ENCODE measurements around the gene CD99.

Gene CD99

DNA sequence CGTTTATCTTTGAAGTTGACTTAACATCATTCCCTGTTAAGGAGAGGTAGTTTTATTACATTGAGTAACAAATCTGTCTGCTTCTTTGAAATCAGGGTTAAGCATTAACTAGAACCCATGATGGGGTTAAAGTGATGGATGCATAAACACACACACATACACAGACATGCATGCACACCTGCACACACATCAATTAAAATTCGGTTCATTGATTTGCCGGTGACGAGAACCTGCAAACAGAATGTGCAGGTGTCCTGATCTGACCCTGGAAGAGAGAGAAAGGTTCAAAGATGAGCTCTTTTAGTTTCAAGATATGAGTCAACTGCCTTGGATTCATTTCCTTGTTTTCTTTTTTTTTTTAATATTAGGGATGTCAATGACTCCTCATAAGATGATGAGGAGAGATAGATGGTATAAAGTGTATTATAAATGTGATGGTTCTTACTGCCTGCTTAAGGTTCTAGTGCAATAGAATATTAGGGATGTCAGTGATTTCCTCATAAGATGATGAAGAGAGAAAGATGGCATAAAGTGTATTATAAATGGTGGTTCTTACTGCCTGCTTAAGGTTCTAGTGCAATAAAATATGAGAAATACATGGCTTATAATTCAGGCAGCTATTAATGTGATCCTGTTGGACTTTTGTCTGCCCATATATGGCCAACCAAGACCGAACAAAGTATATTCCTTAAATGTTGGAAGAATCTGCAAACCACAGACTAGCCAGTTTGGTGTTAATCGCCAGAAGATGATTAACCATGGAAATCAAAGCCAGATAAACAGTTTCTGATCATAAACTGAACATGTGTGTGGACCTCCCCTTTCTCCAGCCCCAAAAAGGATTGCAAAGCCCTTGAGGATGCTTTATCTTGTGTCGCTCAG, 14.1 kb upstream of the CD99 start:
- no peak for DNase-seq

GRCh38 chrX:2677764-2678163, 13.3 kb upstream of the CD99 start:
- DNase-seq = no peak

DNA sequence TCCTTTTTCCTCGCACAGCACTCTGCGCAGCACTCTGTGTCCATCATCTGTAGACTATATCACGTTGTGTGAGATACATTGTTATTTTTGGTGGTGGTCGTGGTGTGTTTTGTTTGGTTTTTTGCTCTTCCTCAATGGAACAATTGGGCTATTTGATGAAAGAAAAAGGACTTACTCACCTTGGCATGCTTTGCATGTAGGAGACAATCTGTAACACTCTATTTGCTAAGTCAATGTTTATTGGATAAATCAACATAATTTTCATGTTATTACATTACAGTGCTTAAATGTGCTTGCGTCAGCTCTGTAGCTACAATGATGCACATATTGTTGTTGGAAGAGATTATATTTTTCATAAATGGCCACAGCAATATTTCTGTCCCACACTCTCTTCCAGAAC, 12.5 kb upstream of the CD99 start:
- DNase-seq = no peak

DNA sequence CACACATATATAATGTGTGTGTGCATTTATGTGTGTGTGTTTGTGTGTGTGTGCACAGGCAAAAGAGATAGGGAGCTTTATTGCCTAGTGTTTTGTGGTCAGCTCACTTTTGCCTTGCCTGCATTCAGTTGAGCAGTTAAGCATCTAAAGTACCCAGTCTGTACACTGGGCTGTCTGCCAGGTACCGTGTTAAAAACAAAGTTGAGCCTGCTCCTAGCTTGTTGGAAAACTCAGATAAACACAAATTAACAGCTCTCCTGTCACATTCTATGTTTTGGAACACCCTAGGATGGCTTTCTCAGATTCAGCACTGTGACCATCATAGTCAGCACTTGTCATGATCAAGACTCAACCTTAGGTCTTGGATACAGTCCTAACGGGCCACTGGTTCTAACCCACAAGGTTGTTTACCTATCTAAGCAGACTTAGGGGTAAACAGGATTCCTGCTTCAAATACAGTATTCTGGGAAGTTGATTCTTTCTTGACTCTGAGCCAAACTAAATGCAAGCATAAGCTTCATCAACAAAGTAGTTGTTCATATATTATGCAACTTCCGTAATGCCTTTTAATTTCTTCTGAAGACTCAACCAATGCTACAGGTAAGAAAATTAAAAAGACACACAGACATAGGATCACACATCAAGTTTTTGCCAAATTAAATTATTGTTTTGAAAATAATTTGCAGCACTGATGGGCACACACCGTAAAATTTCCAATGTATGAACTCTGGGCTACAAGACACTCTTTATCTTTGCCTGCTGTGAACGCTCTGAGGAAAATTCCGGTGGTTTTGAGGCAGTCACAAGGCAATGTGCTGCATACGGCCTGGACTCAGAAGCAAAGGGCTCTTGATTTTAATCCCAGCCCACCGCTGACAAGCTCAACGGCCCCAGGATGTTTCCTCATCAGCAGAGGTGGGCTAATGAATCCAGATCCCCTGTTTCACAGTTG, 11.3 kb upstream of the CD99 start:
- DNase-seq = no peak

GRCh38 chrX:2680486-2681348, 10.4 kb upstream of the CD99 start:
- no peak for DNase-seq

DNA sequence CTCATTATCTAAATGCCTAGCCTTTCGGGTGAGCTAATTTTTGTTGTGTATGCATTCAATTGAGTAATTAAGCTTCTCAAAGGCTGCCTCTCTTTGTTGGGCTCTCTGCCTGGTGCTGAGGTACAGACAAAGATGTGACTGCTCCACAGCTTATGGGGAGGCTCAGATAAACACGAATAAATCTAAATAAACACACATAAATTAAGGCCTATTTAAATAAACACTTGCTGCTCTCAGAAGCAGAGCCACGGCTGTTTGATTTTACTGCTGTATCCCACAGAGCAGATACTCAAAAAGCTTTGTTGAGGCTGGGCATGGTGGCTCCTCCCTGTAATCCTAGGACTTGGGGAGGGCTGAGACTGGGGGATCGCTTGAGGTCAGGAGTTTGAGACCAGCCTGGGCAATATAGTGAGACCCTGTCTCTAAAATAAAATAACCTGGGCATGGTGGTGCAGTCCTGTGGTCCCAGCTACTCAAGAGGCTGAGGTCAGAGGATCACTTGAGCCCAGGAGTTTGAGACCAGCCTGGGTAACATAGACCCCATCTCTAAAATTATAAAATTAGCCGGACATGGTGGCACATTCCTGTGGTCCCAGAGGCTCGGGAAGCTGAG, 8.4 kb upstream of the CD99 start:
- DNase-seq = no peak

DNA sequence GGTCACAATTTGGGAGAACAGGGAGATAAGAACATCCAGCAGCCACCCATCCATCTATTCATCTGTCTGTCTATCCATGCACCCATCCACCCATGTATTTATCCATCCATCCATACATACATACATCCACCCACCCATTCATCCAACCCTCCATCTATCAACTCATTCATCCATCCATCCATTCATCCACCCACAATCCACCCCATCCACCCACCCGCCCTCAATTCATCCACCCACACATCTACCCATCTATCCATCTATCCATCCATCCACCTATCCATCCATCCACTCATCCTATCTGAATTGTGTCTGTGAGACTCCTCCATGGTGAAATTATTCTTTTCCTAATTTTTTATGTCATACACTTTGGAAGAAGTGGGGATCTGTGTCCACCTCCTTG, 6.8 kb upstream of the CD99 start:
- DNase-seq = no peak

DNA sequence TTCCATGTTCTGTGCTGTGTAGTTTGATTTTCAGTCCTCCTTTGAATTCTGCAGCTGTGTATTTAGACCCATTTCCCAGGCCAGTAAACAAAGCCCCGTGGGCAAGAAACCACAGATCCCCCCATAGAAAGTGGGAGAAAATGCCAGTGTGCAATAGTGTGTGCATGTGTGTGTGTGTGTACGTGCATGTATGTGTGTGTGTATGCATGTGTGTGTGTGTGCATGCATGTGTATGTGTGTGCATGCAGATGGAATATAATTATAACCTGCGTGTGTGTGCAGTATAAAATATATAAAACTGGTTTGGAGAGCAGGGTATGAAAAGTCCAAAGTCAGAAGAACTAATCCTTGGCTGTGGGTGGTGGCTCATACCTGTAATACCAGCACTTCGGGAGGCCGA, 5.2 kb upstream of the CD99 start:
- DNase-seq = no peak

GRCh38 chrX:2689773-2690666, 1.1 kb upstream of the CD99 start:
- DNase-seq = no peak

GRCh38 chrX:2691543-2692220, 587 bp downstream of the CD99 start:
- DNase-seq = no peak

- DNase-seq = no peak
These were observed 1.4 kb downstream of the CD99 start for GRCh38 chrX:2692221-2693112.

GRCh38 chrX:2693113-2694002, 2.3 kb downstream of the CD99 start:
- no peak for DNase-seq

DNA sequence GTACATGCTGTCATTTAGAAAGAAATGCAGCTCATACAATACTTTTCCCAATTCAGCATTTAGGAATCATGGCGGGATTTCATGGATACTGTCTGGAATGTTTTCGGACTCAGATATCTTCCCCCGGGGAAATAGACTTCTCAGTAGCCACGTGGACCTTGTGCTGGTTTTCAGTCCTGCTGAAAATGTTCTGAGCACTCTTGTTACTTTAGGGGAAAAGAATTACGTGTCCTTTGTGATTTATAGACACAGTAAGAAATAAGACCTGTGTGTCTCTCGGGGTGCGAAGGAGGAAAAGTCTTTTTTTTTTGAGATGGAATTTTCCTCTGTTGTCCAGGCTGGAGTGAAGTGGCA, 3.8 kb downstream of the CD99 start:
- DNase-seq = no peak

DNA sequence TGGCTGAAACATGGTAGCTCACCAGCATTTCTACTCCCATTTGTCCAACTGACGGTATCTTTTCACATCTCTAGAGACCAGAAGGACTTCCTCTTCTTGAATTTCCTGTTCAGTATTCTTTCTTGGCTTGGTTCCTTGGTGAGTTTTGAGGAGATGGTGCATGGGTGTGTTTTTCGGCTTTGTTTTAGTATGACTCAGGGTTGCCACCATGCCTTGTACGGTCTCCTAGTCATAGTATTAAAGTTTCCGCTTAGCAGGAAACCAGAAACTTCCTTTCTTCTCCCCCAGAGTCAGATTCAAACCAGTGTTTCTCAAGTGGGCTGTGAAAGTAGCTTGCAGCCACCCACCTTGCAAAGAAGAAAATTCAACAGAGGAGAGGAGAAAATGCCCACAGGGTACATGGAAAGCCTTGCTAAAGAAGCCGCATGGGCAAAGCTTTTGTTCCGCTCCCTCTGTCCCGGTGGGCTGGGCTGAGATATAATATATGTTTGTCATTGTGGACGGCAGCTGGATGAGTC, 5.7 kb downstream of the CD99 start:
- no peak for DNase-seq

DNA sequence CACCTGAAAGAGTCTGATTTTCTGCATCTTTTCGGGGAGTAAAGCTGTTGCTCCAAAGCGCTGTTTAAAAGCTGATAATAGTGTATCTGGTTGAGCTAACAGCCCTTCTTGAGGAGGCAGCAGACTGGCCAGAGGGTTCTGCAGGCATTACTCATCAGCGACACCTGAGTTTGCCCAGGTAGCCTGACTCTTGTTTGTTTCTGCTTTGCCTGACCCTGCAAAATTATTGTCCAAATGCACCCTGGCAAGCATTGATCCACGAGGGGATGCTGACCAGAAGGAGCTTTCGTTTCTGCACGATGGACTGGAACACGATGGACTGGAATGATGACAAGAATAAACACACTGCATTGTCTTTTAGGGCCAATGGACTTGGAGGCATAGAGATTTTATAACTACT, 6.2 kb downstream of the CD99 start:
- DNase-seq = no peak

DNA sequence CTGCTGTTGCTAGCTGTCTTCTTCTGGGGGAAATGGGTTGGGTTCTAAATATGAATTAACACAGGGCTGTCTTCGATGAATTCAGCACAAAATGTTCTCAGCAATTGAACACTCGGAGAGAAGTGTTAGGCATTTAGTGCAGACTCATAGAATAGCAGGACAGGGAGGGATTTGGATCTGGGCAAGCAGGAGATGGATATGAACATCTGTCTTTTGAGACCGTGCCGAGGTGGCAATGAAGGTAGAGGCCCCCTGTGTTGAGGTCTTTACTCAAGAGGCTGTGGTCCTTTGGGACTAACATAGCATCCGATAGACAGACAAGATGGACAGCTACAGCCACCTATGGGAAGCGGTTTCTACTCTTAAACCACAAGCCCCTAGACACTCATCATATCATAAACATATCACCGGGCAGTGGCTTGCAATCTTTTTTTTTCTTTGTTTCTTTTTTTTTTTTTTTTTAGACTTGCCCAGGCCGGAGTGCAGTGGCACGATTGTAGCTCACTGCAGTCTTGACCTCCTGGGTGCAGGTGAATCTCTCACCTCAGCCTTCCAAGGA, 6.7 kb downstream of the CD99 start:
- no peak for DNase-seq

DNA sequence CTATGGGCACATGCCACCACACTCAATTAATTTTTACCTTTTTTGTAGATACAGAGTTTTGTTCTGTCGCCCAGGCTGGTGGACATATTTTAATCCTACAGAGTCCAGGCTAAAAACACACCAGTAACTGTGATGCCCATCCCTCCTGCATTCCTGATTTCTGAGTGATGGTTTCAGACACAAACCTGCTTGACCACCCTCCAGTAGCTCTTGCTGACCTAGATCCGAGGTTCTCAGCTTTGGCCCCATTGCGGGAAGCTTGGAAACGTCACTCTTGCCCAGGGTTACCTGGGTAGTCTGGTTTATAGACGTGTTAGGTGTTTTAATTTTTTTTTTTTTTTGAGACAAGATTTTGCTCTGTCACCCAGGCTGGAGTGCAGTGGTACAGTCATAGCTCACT, 7.5 kb downstream of the CD99 start:
- DNase-seq = no peak

- no peak for DNase-seq
These were observed 8.9 kb downstream of the CD99 start for GRCh38 chrX:2699959-2700358.
